B cell (primary cell): Measurements from ENCODE around the gene ARFGAP1.

Experiments used
- EZH2 ChIP-seq: IDR thresholded peaks from 2 replicates; pipeline ENCODE4 v1.6.1; 2012; ENCODE audit warnings: borderline replicate concordance, low read depth, mild to moderate bottlenecking, moderate library complexity, low read length; ENCODE audit not compliant: insufficient read depth, poor library complexity, severe bottlenecking
- TF ChIP-seq, protein P1 (sequence below): fragments of 200-600 bp; IDR thresholded peaks from one replicate; pipeline ENCODE4 v1.8.0; 2022; ENCODE audit warnings: antibody characterized with exemption, mild to moderate bottlenecking

DNA sequence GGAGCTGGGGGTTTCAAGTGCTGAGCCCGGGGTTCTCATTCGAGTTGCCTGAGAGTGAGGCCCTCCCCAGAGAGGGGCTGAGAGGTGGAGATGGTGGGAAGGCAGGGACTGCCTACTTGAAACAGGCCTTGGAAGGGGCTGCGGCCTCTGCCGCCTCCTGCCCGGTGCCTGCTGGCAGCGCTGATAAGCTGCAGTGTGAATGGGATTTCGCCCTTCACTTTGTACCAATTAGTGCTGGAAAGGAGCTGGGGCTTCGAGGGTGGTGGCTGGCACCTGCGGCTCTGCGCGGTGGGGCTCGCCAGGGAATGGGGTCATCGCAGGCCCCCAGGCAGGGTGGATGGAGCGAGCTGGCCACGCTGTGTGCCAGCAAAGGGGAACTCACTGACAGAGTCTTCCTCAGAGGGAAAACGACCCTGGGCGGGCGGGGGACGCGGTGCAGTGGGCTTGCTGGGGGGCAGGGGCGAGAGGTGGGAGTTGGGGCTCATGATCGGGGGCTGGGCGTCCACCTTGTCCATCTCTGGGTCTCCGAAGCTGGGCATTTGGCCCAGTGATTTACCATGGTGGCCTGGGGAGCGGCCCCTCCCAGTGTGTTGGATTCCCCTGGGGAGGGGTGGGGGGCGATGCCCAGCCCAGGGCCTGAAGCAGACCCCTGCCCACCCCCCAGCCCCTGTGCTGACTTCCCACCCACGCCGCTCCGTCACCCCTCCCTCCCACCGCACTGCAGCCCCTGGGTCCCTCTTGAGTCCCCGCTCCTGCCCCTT is 43.3 kb downstream of the ARFGAP1 start:
- TF ChIP-seq, protein P1, sequence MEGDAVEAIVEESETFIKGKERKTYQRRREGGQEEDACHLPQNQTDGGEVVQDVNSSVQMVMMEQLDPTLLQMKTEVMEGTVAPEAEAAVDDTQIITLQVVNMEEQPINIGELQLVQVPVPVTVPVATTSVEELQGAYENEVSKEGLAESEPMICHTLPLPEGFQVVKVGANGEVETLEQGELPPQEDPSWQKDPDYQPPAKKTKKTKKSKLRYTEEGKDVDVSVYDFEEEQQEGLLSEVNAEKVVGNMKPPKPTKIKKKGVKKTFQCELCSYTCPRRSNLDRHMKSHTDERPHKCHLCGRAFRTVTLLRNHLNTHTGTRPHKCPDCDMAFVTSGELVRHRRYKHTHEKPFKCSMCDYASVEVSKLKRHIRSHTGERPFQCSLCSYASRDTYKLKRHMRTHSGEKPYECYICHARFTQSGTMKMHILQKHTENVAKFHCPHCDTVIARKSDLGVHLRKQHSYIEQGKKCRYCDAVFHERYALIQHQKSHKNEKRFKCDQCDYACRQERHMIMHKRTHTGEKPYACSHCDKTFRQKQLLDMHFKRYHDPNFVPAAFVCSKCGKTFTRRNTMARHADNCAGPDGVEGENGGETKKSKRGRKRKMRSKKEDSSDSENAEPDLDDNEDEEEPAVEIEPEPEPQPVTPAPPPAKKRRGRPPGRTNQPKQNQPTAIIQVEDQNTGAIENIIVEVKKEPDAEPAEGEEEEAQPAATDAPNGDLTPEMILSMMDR: no peak
- no peak for TF ChIP-seq EZH2
